CD4-positive, alpha-beta T cell treated with Interleukin-21 for 1 hour (primary cell): Measurements from ENCODE around the gene F12.

Experiments used
- DNase-seq: peaks from one replicate; pipeline ENCODE4 v3.0.0-alpha.2; 2020

F12 gene

DNA sequence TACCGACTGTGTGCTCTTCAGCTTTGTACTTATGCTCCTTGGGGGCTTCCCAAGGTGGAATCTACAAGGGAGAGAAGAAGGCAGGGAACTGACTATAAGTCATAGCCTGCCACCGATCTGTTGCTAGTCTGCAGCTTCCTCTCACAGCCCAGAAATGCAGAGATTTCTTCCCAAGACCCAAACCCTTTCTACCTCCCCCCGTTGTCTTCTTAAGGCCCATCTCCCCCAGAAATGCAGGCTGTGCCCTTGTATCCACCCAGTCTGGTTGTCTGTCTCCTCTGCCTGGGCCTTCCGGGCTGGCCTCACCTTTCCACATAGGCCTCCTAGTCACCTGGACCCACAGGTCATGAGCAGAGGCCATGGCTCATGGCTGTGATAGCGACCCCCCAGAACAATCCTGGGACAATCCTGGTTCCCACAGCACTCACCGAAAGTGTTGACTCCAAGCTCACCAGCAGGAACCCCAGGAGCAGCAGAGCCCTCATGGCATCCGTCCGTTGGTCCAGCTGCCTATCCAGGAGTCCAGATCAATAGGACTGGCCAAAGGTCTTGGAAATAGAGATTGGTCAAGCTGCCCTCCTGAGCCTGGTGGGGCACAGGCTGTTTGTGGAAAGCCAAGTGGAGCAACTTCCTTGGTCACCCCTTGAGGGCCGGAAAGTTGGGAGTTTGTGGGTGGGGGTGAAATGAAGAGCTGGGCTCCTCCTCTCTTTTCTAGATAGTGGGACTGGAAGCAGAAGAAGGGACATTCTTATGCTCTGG, at the start of gene F12:
Gene F12 (minus strand): TSS at position 522 of the 759 bp plus-strand sequence. CDS start 37 bp downstream, at position 485.
- DNase-seq: no peak

DNA sequence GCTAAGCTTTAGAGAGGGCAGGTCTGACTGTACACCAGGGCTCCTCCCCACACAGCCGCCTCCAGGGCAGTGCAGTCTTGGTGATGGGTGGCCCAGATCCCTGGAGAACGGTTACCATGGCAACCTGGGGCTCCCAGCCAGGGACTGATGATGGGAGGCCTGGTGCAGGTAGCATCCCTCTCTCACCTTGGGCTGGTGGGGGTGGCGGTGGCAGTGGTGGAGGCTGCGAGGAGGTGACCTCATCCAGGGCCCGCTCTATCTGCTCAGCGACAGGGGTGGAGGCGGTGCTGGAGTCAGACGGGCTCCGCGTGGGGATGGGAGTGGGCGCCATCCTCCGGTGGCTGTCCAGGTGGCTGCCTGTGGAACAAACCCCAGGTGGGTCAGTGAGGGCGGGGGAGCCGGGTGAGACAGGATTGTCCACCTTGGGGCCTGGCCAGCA, 49.6 kb upstream of the F12 start:
- no peak for DNase-seq

DNA sequence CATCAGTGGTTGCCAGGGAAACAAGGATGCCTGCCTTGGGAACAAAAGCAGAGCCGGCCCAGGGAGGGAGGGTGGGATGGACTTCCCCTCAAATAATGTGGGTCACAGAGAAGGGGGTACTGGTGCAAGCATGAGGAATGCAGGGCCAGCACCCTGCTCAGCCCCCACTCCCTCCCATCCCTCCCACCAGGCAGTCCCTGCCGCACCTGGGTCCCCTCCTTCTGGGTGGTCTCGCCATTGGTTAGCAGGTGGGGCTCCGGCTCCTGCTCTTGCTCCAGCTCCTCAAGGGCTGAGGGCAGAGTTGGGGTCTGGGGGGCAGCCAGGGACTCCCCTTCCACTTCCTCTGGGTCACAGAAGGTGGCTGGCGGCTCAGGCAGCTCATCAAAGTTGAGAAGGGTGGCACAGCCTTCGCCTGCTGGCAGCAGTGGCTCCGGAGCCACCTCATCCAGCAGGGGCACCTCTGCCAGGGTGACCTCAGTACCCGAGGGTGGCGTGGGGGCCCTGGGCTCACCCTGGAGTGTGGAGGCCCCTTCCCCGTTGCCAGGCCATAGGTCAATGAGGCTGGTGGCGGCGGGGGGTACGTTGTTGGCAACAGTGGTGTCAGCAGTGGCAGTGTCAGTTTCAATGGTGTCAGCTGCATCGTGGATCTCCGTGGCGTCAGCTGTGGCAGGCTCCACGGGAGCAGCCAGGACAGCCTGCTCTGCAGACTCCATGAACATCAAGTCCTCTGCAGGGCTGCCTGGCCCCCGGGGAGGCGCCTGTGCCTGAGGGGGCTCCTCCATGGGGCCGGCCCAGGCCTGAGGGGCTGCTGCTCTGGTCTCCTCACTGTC, 48.7 kb upstream of the F12 start:
- no peak for DNase-seq

DNA sequence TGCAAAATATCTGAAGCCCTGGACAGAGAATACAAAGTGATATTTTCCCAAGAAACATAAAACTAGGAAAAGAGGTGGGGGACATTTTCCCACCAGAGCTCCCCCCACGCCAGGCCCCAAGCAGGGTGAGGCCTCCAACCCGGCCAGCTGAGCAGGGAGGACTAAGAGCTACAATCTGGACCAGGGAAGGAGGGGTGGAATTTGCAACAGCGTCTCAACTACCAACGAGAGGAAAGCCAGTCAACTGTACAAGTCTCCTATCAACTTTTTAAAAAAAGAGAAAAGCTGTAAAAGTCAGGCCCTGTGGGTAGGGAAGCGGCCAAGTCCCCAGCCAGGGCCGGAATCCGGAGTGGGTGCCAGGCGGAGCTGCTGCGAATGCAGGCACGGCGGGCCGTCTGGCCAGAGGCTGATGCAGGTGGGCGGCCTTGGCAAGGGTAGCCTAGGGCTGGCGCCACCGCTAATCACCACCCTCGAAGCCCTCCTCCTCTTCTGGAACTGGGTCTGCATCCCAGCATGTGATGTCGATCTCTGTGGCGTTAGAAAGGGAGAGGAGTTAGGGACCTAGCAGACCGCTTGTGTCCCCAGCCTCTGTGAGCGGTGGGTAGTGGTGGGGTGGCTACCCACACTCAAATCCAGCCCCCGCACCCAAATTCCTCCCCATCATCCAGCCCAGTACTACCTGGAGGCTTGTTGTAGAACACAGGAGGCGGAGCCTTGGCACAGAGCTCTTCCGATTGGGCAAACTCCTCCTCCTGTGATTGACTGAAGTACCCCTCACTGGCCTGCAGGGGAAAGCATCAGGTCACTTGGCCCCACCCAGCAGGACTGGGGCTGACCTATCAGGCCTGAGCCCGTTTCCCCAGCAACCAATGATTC, 47.9 kb upstream of the F12 start:
- DNase-seq: peak; percentile 80

DNA sequence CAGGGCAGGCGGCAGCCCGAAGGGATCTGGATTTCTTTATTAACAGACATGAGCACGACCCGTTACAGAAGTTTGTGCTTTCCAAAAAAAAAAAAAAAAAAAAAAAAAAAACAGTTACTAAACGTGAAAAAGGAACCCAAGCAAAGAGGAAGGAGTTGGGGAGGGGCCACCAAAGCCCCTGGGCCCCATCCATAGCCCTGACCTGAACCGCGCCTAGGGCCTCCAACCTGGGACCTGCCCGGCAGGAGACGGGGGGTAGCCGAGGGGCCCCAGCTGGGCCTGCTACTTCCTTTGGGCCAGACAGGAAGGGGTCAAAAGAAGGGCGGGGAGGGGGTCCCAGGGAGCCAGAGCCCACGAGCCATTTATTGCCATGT, 47.2 kb upstream of the F12 start:
- DNase-seq: no peak

DNA sequence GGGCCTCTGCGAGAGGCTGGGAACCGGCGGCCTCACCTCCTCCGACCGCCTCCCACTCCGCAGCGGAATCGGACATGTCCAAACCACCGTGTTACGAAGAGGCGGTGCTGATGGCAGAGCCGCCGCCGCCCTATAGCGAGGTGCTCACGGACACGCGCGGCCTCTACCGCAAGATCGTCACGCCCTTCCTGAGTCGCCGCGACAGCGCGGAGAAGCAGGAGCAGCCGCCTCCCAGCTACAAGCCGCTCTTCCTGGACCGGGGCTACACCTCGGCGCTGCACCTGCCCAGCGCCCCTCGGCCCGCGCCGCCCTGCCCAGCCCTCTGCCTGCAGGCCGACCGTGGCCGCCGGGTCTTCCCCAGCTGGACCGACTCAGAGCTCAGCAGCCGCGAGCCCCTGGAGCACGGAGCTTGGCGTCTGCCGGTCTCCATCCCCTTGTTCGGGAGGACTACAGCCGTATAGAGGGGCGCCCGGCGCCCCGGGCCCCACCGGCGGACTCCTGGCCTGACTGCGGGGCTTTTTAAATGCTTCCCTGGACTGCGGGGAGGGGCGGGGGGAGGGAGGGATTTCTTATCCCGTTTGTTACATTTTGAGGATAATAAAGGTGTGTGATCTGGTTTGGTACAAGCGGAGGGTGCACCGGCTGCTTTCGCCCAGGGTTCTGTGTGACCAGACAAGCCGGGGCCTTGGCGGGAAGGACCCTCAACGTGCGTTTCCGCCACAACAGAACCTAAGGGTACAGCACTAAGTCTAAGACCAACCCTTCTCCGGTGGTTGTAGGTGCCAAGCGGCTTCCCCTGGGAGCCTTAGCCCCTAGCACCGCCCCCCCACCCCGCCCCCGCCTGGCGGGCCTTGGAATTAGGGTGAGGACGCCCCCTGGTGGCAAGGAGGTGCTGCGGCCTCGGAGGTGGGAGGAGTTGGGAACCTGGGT, 46.6 kb upstream of the F12 start:
- peak; percentile 93 for DNase-seq

DNA sequence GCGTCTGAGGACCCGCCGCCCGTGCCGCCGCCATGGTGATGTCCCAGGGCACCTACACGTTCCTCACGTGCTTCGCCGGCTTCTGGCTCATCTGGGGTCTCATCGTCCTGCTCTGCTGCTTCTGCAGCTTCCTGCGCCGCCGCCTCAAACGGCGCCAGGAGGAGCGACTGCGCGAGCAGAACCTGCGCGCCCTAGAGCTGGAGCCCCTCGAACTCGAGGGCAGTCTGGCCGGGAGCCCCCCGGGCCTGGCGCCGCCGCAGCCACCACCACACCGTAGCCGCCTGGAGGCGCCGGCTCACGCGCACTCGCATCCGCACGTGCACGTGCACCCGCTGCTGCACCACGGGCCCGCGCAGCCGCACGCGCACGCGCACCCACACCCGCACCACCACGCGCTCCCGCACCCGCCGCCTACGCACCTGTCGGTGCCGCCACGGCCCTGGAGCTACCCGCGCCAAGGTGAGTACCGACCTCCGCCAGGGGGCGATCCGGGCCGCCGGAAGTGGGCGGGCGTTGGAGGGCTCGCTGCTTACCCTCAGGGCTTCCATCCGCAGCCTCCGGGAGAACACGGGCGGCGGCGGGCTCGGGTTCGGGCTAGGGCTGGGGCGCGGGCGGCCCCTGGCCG, 45.8 kb upstream of the F12 start:
- peak; percentile 93 for DNase-seq

DNA sequence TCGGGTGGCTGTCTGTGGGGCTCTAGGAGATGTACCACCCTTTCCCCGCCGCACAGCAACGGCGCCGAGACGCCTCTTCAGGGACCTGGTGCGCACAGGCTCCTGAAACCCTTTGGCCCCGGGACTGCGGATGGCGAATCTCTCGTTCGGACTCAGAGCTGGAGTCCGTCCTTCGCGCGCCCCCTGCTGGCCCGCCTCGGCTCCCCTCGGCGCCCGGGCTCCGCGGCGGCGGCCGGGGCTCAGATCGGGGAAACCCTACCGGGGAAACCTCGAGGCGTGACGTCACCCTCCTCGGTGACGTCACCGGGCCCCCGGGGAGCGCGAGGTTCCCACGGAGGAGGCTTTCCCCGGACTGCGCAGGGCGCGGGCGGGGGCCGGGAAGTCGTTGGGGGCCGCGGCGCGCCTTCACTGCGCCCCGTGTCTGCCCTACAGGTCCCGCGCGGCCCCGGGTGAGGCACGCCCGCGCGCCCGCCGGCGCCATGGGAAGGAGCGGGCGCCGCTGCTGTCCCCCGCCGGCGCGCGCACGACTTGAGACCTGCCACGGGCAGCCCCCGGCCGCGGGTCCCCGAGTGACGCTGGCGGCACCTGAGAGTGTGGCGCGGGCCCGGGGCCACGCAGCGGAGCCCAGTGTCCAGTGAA, 45.2 kb upstream of the F12 start:
- peak; percentile 96 for DNase-seq

DNA sequence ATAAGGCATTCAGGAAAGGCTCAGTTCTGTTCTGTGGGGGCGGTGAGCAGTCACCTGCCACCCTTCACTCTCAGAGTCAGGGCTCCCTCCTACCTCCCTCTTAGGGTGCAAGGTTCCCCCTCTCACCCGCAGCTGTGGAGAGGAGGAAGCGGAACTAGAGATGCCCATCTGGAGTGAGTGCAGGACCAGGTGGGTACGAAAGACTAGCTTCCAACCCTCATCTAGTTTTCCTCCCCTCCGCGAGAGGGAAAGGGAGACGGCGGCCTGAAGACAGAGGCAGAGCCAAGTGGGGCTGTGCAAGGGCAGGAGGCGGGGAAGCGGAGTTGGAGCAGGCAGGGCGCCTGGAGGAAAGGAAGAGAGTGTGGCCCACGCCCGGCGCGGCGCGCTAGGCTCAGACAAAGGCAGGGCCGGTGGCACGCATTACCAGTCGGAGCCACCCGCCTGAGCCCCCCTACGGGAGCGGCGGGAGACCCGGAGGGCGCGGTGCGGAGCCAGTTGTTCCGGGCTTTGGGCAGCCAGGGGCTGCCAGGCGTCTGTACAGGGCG, 44.6 kb upstream of the F12 start:
- DNase-seq: no peak

DNA sequence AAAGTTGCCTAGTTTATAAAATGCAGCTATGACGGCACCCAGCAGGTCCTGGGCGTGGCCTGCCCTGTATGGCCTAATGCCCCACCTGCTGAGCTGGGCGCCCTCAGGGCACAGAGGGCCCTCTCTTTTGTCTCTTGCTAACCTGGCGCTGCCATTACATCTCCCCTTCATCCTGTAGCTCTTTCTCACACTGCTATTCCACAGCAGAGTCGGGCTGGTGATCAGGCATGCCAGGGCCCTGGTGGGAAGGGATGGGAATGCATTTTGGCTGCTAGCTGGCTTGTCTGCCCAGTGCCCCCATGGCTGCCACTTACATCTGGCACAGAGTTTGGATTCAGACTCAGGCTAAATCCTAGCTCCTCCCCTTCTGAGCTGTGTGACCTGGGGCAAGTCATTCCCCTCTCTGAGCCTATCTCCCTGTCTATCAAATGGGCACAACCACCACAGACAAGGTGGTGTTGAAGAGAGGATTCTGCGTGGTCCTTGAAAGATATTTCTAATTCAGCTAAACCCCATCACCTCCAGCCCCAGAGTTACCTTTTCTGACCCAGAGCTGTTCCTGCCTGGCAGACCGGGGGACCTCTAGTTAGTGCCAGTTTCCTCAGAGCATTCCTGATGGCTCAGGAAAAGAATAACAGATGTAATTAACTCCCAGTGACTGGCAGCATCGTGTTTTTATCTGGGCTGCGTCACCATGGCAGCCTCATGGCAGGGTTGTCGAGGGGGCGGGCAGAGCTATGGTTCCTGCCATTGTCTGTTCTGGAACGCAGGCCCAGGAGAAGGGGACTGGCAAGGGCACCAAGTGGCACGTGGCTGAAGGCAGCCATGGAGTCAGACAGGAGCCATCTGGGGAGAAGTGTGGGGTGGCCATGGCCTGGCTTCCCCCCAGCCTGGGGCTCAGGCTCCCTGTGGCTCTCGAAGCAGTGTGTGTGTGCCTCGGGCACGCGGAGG, 43.6 kb upstream of the F12 start:
- no peak for DNase-seq

DNA sequence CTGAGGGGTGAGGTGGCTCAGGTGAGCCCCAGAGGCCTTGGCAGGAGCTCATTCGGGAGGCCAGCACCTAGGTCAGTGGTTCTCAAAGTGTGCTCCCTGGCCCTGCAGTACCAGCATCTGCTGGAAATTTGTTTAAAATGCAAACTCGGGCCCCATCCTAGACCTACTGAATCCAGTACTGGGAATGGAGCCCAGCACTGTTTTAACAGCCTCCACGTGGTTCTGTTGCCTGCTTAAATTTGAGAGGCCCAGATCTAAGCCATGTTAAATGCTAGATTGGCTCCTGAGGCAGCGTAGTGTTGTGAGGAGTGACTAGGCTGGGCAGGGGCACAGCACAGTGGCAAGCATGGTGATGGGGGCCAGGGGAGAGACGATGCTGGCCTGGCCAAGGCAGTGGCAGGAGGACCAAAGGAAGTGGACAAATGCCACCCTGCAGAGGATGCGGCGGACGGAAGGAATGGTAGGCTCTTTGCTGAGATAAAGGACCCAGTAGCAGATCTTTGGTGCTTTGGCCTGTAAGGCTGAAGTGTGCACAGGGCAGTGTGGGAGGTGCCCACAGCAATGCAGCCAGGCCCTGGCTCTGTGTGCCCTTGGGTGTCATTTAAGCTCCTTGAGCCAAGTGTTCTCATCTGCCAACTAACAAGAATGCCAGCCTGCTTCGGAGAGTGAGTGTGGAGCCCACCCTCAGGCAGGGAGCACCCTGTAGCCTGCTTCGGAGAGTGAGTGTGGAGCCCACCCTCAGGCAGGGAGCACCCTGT, 41.5 kb upstream of the F12 start:
- DNase-seq: no peak

DNA sequence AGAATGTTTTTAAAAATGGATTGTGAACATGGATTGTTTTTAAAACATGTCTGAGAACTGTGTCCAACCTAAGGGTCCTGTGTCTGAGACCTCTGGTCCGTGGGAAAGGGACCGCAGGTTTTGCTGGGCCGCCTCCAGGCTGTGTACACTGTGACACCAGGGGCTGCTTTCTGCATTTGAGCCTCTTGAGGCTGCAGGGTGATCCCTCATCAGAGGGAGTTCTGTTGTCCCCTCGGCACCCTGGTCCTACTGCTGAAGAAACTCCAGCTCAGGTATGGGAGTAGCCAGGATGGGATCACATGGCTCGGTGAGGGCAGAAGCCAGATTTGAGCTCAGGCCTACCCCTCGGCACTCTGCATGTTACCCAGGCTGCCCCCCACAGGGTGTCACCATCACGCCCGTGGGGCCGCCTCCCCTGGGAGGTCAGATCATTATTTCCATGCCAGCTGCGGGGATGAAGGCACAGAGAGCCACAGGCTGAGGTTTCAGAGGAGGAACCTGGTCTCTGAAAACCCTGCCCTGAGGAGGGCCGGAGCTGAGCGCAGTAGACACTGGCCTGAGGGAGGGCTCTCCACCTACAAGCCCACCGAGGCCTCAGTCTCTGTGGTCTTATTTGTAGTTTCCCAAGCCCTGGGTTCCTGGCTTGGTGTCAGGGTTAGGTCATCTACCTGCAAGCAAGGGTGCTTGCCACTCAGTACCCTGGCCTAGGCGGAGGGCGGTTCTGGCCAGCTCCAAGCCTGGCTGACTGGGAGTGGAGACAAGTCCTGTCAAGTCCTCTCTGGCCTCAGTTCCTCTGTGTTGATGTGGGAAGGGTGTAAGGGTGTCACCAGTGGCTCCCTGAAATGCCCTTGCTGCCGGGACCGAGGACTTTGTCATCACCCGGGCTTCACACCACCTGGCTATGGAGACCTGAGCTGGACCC, 40.0 kb upstream of the F12 start:
- DNase-seq: no peak

DNA sequence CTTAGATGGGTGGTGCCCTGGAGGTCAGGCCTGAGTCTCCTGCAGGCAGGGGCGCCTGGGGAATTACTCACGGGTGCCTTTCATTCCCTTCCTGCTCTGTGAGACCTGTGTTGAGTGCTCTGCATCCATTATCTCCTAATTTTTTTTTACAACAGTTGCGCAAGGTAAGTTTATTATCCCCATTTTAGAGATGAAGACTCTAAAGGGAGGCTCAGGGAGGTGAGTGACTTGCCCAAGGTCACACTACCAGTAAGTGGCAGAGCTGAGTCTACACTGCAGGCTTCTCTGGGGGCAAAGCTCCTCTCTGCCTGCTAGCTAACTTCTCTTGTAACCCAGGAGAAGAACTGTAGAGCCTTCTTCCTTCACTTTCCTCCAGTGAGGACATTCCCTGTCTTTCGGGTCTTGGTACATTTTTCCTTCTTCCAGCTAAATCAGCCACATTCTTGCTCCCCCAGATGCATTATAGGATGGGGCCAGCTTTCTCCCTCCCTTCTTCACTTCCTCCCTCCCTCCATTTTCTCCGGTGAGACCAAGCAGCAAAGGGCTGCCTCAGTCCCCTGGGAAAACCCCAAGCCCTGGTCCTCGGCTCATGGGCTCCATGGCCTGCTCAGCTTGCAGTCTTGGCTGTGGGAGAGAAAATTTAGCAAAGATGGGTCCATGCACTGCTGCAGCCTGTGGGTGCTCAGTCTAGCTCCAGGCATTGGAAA, 39.0 kb upstream of the F12 start:
- DNase-seq: no peak

DNA sequence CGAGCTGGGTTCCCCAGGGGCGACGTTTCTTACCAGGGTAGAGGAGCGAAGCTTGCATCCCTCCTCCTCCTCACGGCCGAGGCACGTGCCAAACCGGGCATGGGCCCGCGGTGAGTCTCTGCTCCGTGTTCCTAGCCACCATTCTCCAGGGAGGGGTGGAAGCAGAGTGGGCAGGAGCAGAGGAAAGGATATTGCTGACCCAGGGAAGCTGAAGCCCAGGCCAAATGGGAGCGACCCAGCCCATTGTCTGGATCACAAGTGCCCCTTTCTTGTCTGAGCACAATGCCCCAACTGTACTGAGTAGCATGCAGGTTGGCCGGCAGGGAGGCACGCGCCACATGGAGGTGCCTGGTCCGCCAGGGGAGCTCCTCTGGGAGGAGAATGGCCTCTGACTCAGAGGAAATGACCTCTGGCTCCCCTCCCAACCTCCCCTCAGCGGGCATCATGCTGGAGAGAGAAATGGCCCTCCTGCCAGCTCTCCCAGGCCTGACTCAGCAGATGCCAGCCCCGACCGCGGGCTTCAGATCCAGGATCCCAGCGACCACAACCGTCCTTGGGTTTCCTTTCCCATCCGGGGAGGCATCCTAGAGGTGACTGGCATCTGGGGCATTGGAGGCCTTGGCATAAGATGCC, 38.4 kb upstream of the F12 start:
- DNase-seq: no peak

DNA sequence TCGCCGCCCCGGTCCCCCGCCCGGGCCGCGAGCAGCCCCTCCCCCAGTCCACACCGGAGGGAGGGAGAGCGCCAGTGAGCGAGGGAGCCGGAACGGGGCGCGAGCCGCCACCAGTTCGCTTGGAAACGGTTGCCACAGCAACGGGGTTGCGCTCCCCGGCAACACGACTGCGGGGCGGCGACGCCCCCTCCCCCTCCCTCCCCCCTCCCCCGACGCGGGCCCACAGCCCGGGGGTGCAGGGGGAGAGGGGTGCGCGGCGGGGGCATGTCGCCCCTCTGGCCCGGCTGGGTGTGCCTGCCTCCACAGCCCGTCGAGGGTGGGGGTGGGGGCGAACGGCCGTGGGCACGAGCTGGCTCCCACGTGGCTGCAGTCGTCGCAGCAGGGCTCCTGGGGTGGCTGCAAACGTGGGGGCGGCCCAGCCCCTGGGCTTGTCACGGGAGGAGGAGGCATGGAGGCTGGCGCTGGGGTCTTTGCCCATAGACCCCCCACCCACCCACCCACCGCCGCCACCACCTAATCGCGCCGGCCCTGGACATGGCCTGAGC, 37.8 kb upstream of the F12 start:
- peak; percentile 87 for DNase-seq
